GM12878 (cell line): Measurements from ENCODE around the gene PDGFD. TPM values are rescaled to one million over a fixed set of nuclear protein-coding genes. Genes with fewer than 3 reads are reported as not detected.

Experiments used
- ATAC-seq: fragments of 200-7000 bp; cut with Tn5 transposase; 3 replicates; pipeline ENCODE4 v1.9.1; 2020; ENCODE audit warnings: mild to moderate bottlenecking, moderate library complexity
- BruUV-seq: library from RNA; stranded (reverse); fragments of 400-500 nt; replicated peaks from 2 replicates; lab custom pipeline; 2021; lab: Mats Ljungman, UMichigan
- CTCF ChIA-PET: fragments of 300-600 bp; sonication (Branson Sonifier 250); formaldehyde crosslinking; extraction: SDS; loops from one replicate; lab custom pipeline; 2021; ENCODE audit warnings: inconsistent platforms; lab: Yijun Ruan, JAX
- POLR2A ChIA-PET: fragments of 350-600 bp; formaldehyde crosslinking; extraction: SDS; loops from one replicate; lab custom pipeline; 2021; ENCODE audit warnings: inconsistent platforms; lab: Charles Lee
- RAD21 ChIA-PET: fragments of 300-600 bp; sonication (Branson Sonifier 250); formaldehyde crosslinking; loops from one replicate; lab custom pipeline; 2023; ENCODE audit warnings: antibody characterized with exemption; ENCODE audit not compliant: unreplicated experiment; lab: Charles Lee
- SMC1A ChIA-PET: fragments of 300-600 bp; sonication (Branson Sonifier 250); formaldehyde crosslinking; loops from one replicate; lab custom pipeline; 2023; ENCODE audit not compliant: unreplicated experiment, uncharacterized antibody; lab: Charles Lee
- DNase-seq: peaks from one replicate; pipeline ENCODE4 v3.0.0-alpha.2; 2011; ENCODE audit warnings: low read depth, low spot score
- FAIRE-seq: peaks from 3 replicates; lab custom pipeline; 2011; peaks lifted over from hg19 to GRCh38; lab: Jason Lieb, UNC
- H2AFZ ChIP-seq: 2 replicates; pipeline ENCODE4 v1.6.0; 2011; ENCODE audit warnings: low read depth, low read length, control low read depth; ENCODE audit not compliant: control insufficient read depth
- H3K27ac ChIP-seq: 2 replicates; pipeline ENCODE4 v1.5.1; 2011; ENCODE audit warnings: control low read depth; ENCODE audit not compliant: control insufficient read depth, insufficient read depth
- H3K27me3 ChIP-seq, 2 experiments: replicated peaks in 1 of 2; 2 replicates each; pipeline versions ENCODE4 v1.6.0 to v1.6.1; 2011; ENCODE audit warnings: low read length in 1 of 2; ENCODE audit not compliant: control insufficient read depth in 2 of 2, insufficient read depth in 2 of 2
- H3K36me3 ChIP-seq, 2 experiments: 2 replicates each; pipeline ENCODE4 v1.5.1; 2011; ENCODE audit warnings: low read length in 1 of 2; ENCODE audit not compliant: control insufficient read depth in 2 of 2, insufficient read depth in 2 of 2
- H3K4me1 ChIP-seq: 2 replicates; pipeline ENCODE4 v1.6.1; 2011; ENCODE audit warnings: mild to moderate bottlenecking, low read length, moderate library complexity, mixed read lengths; ENCODE audit not compliant: control insufficient read depth, insufficient read depth
- H3K4me2 ChIP-seq: 2 replicates; pipeline ENCODE4 v1.6.0; 2011; ENCODE audit warnings: control low read depth; ENCODE audit not compliant: control insufficient read depth, insufficient read depth
- H3K4me3 ChIP-seq: fragments of 200-600 bp; sonication (generic); 2 replicates; pipeline ENCODE4 v1.5.1; 2016
- H3K79me2 ChIP-seq: 2 replicates; pipeline ENCODE4 v1.6.0; 2011; ENCODE audit warnings: low read length; ENCODE audit not compliant: control insufficient read depth, insufficient read depth
- H3K9ac ChIP-seq: 2 replicates; pipeline ENCODE4 v1.8.0; 2011; ENCODE audit warnings: low read length, control low read depth, mixed read lengths; ENCODE audit not compliant: control insufficient read depth, insufficient read depth
- H3K9me3 ChIP-seq: replicated peaks from 3 replicates; pipeline ENCODE4 v1.5.1; 2011; ENCODE audit warnings: mild to moderate bottlenecking, low read length; ENCODE audit not compliant: control insufficient read depth, insufficient read depth
- H4K20me1 ChIP-seq: 2 replicates; pipeline ENCODE4 v1.6.0; 2011; ENCODE audit not compliant: control insufficient read depth, insufficient read depth
- BHLHE40 ChIP-seq, 2 experiments: fragments of 450-650 bp in 1 of 2; IDR thresholded peaks; 2 replicates each; pipeline ENCODE4 v1.6.1; 2011 to 2017; ENCODE audit warnings: low read depth in 2 of 2, borderline replicate concordance in 1 of 2, improper control_type of control experiment in 1 of 2, low read length in 1 of 2, mild to moderate bottlenecking in 1 of 2
- CREB1 ChIP-seq: IDR thresholded peaks from 2 replicates; pipeline ENCODE4 v1.6.1; 2012; ENCODE audit warnings: low read depth, mild to moderate bottlenecking, inconsistent platforms
- E2F4 ChIP-seq: IDR thresholded peaks from 2 replicates; pipeline ENCODE4 v1.6.1; 2012; ENCODE audit warnings: low read depth, low read length, improper control_type of control experiment
- IKZF2 ChIP-seq, 2 experiments: fragments of 450-650 bp; IDR thresholded peaks; 2 replicates each; pipeline ENCODE4 v1.6.1; 2017; ENCODE audit warnings: mild to moderate bottlenecking in 2 of 2, moderate library complexity in 2 of 2
- SIX5 ChIP-seq: IDR thresholded peaks from 2 replicates; pipeline ENCODE4 v1.6.1; 2011; ENCODE audit warnings: mild to moderate bottlenecking, low read depth, low read length, moderate library complexity; ENCODE audit not compliant: severe bottlenecking
- ZNF217 ChIP-seq: fragments of 450-650 bp; IDR thresholded peaks from 2 replicates; pipeline ENCODE4 v1.6.1; 2017; ENCODE audit warnings: antibody characterized with exemption, mild to moderate bottlenecking
- ZNF592 ChIP-seq: fragments of 450-650 bp; IDR thresholded peaks from 2 replicates; pipeline ENCODE4 v1.6.1; 2017; ENCODE audit warnings: mild to moderate bottlenecking, moderate library complexity
- WGBS: methylation state at CpG from one replicate; pipeline ENCODE4 v1.1.6; 2016; ENCODE audit warnings: low lambda C conversion rate; ENCODE audit not compliant: insufficient replicate concordance, insufficient coverage; ENCODE audit errors: missing lambda C conversion rate; 5-methylcytosine and 5-hydroxymethylcytosine counted together
- in situ Hi-C: fragments of 300-500 bp; cut with MboI; formaldehyde crosslinking; loops from 9 replicates; pipeline ENCODE4 v1.14.3; 2018; ENCODE audit warnings: mixed read lengths
- intact Hi-C: fragments of 100-400 bp; cut with micrococcal nuclease; formaldehyde crosslinking; loops from one replicate; pipeline ENCODE4 v1.14.2; 2022; ENCODE audit not compliant: unreplicated experiment
- polyA plus RNA-seq, 11 experiments: library from polyadenylated mRNA; depleted of rRNA in 4 of 11; unstranded in 6 of 11; stranded (reverse) in 5 of 11; fragments of >200 nt; fragmentation: Nextera tagmentation in 4 of 11; fragmentation: Illumina TruSeq in 1 of 11; extraction: Ambion mirVana in 4 of 11; extraction: Trizol in 1 of 11; gene quantifications; 1 replicate in 1 of 11; 2 replicates in 10 of 11; pipeline versions ENCODE4 v1.2.1 to v1.2.3, GENCODE V29; 2011 to 2016; ENCODE audit warnings: inconsistent platforms in 2 of 11, missing spikeins in 2 of 11, low read depth in 1 of 11
- total RNA-seq, 4 experiments: library from RNA; depleted of rRNA in 3 of 4; stranded (reverse); fragments of >200 nt in 3 of 4; fragmentation: Illumina TruSeq in 1 of 4; extraction: Trizol in 1 of 4; gene quantifications; 2 replicates each; pipeline versions ENCODE4 v1.2.1 to v1.2.3, GENCODE V29; 2013 to 2021

PDGFD gene
- total and polyA plus RNA-seq, 10 of the 15 experiments (the other 5 are each of a cell fraction or from before 2014, with no cell fraction given): 0.05 to 0.13 TPM; not detected in 8

GRCh38 chr11:104129145-104129544 is 34.8 kb downstream of the PDGFD start:
- H3K27me3 ChIP-seq: no peaks in the 10 kb centered on the region; a peak in 2 of 4 replicates
- BruUV-seq: no TSS peak
- no peak for DNase-seq
- no peaks in the 10 kb centered on the region for H3K4me1 ChIP-seq
- H3K36me3 ChIP-seq: no peaks in the 10 kb centered on the region
- WGBS: 49% methylated on average over 3 of the region's 3 CpGs
- TF ChIP-seq ZNF217 (no peak), IKZF2 (IDR thresholded peaks at IDR 0.05) (no peak), SIX5 (no peak), E2F4 (no peak), ZNF592 (no peak), BHLHE40 (IDR thresholded peaks at IDR 0.05; ENCODE audit: borderline replicate concordance in 1 of 2, low read depth in 2 of 2, low read length in 1 of 2) (no peak), CREB1 (no peak)
- FAIRE-seq: no peak
- no peak overlapping the region for H3K9ac ChIP-seq
- ChIA-PET SMC1A (no interaction called here), POLR2A (no interaction called here), CTCF (no interaction called here), RAD21 (no interaction called here)
- no peak overlapping the region for H3K27ac ChIP-seq
- in situ Hi-C loops (no loop called here), intact Hi-C loops (no loop called here)
- no peaks in the 10 kb centered on the region for H3K79me2 ChIP-seq
- no peak overlapping the region for H2AFZ ChIP-seq
- H3K9me3 ChIP-seq: no peaks in the 10 kb centered on the region
- no peak overlapping the region for H3K4me3 ChIP-seq
- no peak overlapping the region for H3K4me2 ChIP-seq
- no peak for ATAC-seq
- H4K20me1 ChIP-seq: no peaks in the 10 kb centered on the region
